ENCODE results near the gene GLYATL1. TPM values are rescaled to one million over a fixed set of nuclear protein-coding genes. Genes with fewer than 3 reads are reported as not detected.

The GLYATL1 gene
- total and polyA plus RNA-seq, 2 of the 13 experiments (the other 11 are each of a cell fraction or from before 2014, with no cell fraction given), result 0.17 TPM; not detected in 1

GRCh38 chr11:58912124-58912523 is 27.2 kb upstream of the GLYATL1 start:
- Histone ChIP-seq H3K4me3 (replicated peaks in 1 of 3; ENCODE audit: insufficient read depth in 1 of 3, low read depth in 2 of 3, low read length in 3 of 3) (no peak overlapping the region), H3K79me2 (ENCODE audit: insufficient read depth, low read length) (no peaks in the 10 kb centered on the region), H3K27ac (ENCODE audit: extremely low read length, insufficient read depth, low read length) (no peak overlapping the region), H3K27me3 (ENCODE audit: control insufficient read depth in 1 of 2, insufficient read depth in 2 of 2, low read length in 2 of 2) (peaks cover 0 to under 1% of the 10 kb centered on the region in 2 experiments; a peak in 1 of 5 replicates), H3K36me3 (replicated peaks in 1 of 2; ENCODE audit: control insufficient read depth in 1 of 2, insufficient read depth in 2 of 2, low read length in 2 of 2) (no peaks in the 10 kb centered on the region), H3K9me3 (ENCODE audit: low read length) (peaks cover 17% of the 10 kb centered on the region), H3K9ac (ENCODE audit: insufficient read depth, low read depth, low read length) (no peak overlapping the region), H3K4me2 (ENCODE audit: low read depth, low read length) (no peak overlapping the region), H4K20me1 (ENCODE audit: insufficient read depth, low read length) (no peaks in the 10 kb centered on the region), H3K4me1 (ENCODE audit: insufficient read depth, low read length) (no peaks in the 10 kb centered on the region), H2AFZ (ENCODE audit: low read length) (no peak overlapping the region)
- POLR2A ChIA-PET, result no interaction called here
- BruUV-seq (replicated peaks), result no TSS peak
- TF ChIP-seq ZNF614 (CRISPR knock-in tag; IDR thresholded peaks at IDR 0.05; ENCODE audit: borderline replicate concordance), result no peak
- TF ChIP-seq, protein P1, sequence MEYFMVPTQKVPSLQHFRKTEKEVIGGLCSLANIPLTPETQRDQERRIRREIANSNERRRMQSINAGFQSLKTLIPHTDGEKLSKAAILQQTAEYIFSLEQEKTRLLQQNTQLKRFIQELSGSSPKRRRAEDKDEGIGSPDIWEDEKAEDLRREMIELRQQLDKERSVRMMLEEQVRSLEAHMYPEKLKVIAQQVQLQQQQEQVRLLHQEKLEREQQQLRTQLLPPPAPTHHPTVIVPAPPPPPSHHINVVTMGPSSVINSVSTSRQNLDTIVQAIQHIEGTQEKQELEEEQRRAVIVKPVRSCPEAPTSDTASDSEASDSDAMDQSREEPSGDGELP (IDR thresholded peaks at IDR 0.05; ENCODE audit: borderline replicate concordance, low read depth), result no peak
- no peak for TF ChIP-seq AHR (CRISPR knock-in tag; IDR thresholded peaks at IDR 0.05)
- TF ChIP-seq ZNF569 (CRISPR knock-in tag; IDR thresholded peaks at IDR 0.05; ENCODE audit: borderline replicate concordance), result no peak
- TF ChIP-seq, protein P2, sequence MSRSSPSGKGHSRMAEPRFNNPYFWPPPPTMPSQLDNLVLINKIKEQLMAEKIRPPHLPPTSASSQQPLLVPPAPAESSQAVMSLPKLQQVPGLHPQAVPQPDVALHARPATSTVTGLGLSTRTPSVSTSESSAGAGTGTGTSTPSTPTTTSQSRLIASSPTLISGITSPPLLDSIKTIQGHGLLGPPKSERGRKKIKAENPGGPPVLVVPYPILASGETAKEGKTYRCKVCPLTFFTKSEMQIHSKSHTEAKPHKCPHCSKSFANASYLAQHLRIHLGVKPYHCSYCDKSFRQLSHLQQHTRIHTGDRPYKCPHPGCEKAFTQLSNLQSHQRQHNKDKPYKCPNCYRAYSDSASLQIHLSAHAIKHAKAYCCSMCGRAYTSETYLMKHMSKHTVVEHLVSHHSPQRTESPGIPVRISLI (CRISPR knock-in tag; IDR thresholded peaks at IDR 0.05; ENCODE audit: borderline replicate concordance), result no peak
- TF ChIP-seq ZNF652 (CRISPR knock-in tag; IDR thresholded peaks at IDR 0.05; ENCODE audit: borderline replicate concordance, low read depth), result no peak
- CTCF ChIA-PET (ENCODE audit: low intra/inter-chr PET ratio, low total read pairs), result no interaction called here
- ATAC-seq, result no peak
- FAIRE-seq, result no peak
- in situ Hi-C loops (cut with HindIII; ENCODE audit: extremely low pct_ligation_motif_present, low pct_unique_long_range_greater_than_20kb) (no loop called here), intact Hi-C loops (cut with micrococcal nuclease; ENCODE audit: unreplicated experiment) (no loop called here)
- DNase-seq (ENCODE audit: low spot score), result no peak

- ChIA-PET POLR2A (no interaction called here), CTCF (ENCODE audit: low intra/inter-chr PET ratio, low total read pairs) (no interaction called here)
- H3K4me1 ChIP-seq (ENCODE audit: insufficient read depth, low read length), result no peaks in the 10 kb centered on the region
- in situ Hi-C loops (cut with HindIII; ENCODE audit: extremely low pct_ligation_motif_present, low pct_unique_long_range_greater_than_20kb) (no loop called here), intact Hi-C loops (cut with micrococcal nuclease; ENCODE audit: unreplicated experiment) (no loop called here)
- no peak overlapping the region for H3K9ac ChIP-seq (ENCODE audit: insufficient read depth, low read depth, low read length)
- no peak overlapping the region for H2AFZ ChIP-seq (ENCODE audit: low read length)
- DNase-seq (ENCODE audit: low spot score), result no peak
- H3K79me2 ChIP-seq (ENCODE audit: insufficient read depth, low read length), result no peaks in the 10 kb centered on the region
- no peak for ATAC-seq
- H3K4me3 ChIP-seq (replicated peaks in 1 of 3; ENCODE audit: insufficient read depth in 1 of 3, low read depth in 2 of 3, low read length in 3 of 3), result no peak overlapping the region
- peaks cover 23% of the 10 kb centered on the region for H3K9me3 ChIP-seq (ENCODE audit: low read length)
- no peak for TF ChIP-seq MEF2D (CRISPR knock-in tag; IDR thresholded peaks at IDR 0.05)
- TF ChIP-seq ZNF136 (CRISPR knock-in tag; IDR thresholded peaks at IDR 0.05; ENCODE audit: low read depth), result no peak
- no peak for TF ChIP-seq POLR2A (IDR thresholded peaks at IDR 0.05; ENCODE audit: insufficient read depth in 1 of 2, low read depth in 2 of 2, low read length in 2 of 2)
- H3K36me3 ChIP-seq (replicated peaks in 1 of 2; ENCODE audit: control insufficient read depth in 1 of 2, insufficient read depth in 2 of 2, low read length in 2 of 2), result no peaks in the 10 kb centered on the region
- BruUV-seq (replicated peaks), result no TSS peak
- no peak for FAIRE-seq
- no peak overlapping the region for H3K4me2 ChIP-seq (ENCODE audit: low read depth, low read length)
- no peak overlapping the region for H3K27ac ChIP-seq (ENCODE audit: extremely low read length, insufficient read depth, low read length)
- no peaks in the 10 kb centered on the region for H4K20me1 ChIP-seq (ENCODE audit: insufficient read depth, low read length)
- no peaks in the 10 kb centered on the region; a peak in 1 of 5 replicates for H3K27me3 ChIP-seq (ENCODE audit: control insufficient read depth in 1 of 2, insufficient read depth in 2 of 2, low read length in 2 of 2)
These were observed 25.6 kb upstream of the GLYATL1 start for GRCh38 chr11:58913685-58914084.
